HL-60 (cell line): Measurements from ENCODE around the gene ANKRD50.

ENCODE experiments used
- DNase-seq, 2 experiments: peaks; one replicate each; pipeline ENCODE4 v3.0.0-alpha.2; 2010 to 2020; ENCODE audit warnings: low read depth in 1 of 2, low spot score in 1 of 2
- H3K27ac ChIP-seq: fragments of 250-450 bp; sonication (Bioruptor Pico); replicated peaks from 2 replicates; pipeline ENCODE4 v1.5.1; 2020; ENCODE audit warnings: mild to moderate bottlenecking, moderate library complexity
- H3K27me3 ChIP-seq: fragments of 250-450 bp; sonication (Bioruptor Pico); 2 replicates; pipeline ENCODE4 v1.5.1; 2021; ENCODE audit warnings: mild to moderate bottlenecking, moderate library complexity; ENCODE audit not compliant: insufficient read depth, poor library complexity, severe bottlenecking
- H3K4me3 ChIP-seq: replicated peaks from 2 replicates; pipeline ENCODE4 v1.5.1; 2011; ENCODE audit warnings: mild to moderate bottlenecking, control low read depth, low read length; ENCODE audit not compliant: insufficient read depth
- CTCF ChIP-seq: IDR thresholded peaks from one replicate; pipeline ENCODE4 v1.5.1; 2011; ENCODE audit warnings: low read length, control low read depth, inconsistent platforms; ENCODE audit not compliant: insufficient read depth
- GABPA ChIP-seq: IDR thresholded peaks from 2 replicates; pipeline ENCODE4 v1.6.1; 2012; ENCODE audit warnings: low read depth
- POLR2AphosphoS5 ChIP-seq: IDR thresholded peaks from 2 replicates; pipeline ENCODE4 v1.6.1; 2012; ENCODE audit warnings: low read depth
- REST ChIP-seq: IDR thresholded peaks from 2 replicates; pipeline ENCODE4 v1.6.1; 2012; ENCODE audit warnings: low read depth; ENCODE audit not compliant: insufficient replicate concordance
- SPI1 ChIP-seq: IDR thresholded peaks from 2 replicates; pipeline ENCODE4 v1.6.1; 2012; ENCODE audit warnings: low read depth, mild to moderate bottlenecking, borderline replicate concordance

The ANKRD50 gene

GRCh38 chr4:124711471-124712371 is 811 bp downstream of the ANKRD50 start:
- Histone ChIP-seq H3K27me3 (no peaks in the 10 kb centered on the region), H3K27ac (peak overlapping the region; percentile 82), H3K4me3 (peak overlapping the region; percentile 76)
- TF ChIP-seq GABPA (no peak), CTCF (no peak), REST (no peak)
- peak; percentile 67 to 78 for DNase-seq

- TF ChIP-seq GABPA (no peak), POLR2AphosphoS5 (no peak), CTCF (no peak), REST (no peak), SPI1 (no peak)
- DNase-seq: peak in 1 of 2 experiments; percentile 6
- Histone ChIP-seq H3K27me3 (no peaks in the 10 kb centered on the region), H3K27ac (0 out of 2 replicates have a peak overlapping the region, but pooled peaks have one; percentile 4), H3K4me3 (0 out of 2 replicates have a peak overlapping the region, but pooled peaks have one; percentile 76)
Measured at GRCh38 chr4:124710911-124711310, 1.6 kb downstream of the ANKRD50 start.

GRCh38 chr4:124710015-124710741 is 2.4 kb downstream of the ANKRD50 start:
- H3K4me3 ChIP-seq: no peak overlapping the region
- H3K27me3 ChIP-seq: no peaks in the 10 kb centered on the region
- peak in 1 of 2 experiments; percentile 8 for DNase-seq
- TF ChIP-seq SPI1 (no peak), REST (no peak), POLR2AphosphoS5 (no peak), GABPA (no peak), CTCF (no peak)
- H3K27ac ChIP-seq: no peak overlapping the region
